ENCODE data around the gene UBASH3A. TPM values are rescaled to one million over a fixed set of nuclear protein-coding genes. Genes with fewer than 3 reads are reported as not detected.

Gene UBASH3A
- total and polyA plus RNA-seq, 5 donors, result 0.07 to 0.29 (median 0.23) TPM

DNA sequence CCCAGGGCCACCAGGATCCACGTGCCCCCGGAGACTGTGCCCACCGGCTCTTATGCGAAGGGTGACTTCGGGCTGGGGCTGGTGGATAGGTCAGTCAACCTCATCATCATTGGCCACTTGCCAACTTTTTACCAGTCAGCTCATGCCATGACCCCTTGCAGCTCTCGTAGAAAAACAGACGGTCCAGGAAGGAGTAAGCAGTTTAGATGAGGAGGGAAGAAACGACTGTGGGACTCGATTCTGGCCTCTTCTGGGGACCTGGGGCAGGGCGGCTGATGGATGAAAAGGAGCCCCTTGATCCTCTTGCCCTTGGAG lies 41.0 kb downstream of the UBASH3A start:
- 80% methylated on average over 10 of the region's 10 CpGs for WGBS
- no peak overlapping the region for H3K27ac ChIP-seq (ENCODE audit: low read length)
- intact Hi-C loops (cut with DNase I), result loop anchor here in 3 of 4 donors (5.0 to 10.0 kb wide), 2 partner anchors 297 to 300 kb away; no protein-coding TSS in a partner anchor
- H3K27me3 ChIP-seq (ENCODE audit: control insufficient read depth, insufficient read depth), result no peaks in the 10 kb centered on the region
- no peak for ATAC-seq
- no peaks in the 10 kb centered on the region for H3K9me3 ChIP-seq (ENCODE audit: control insufficient read depth, low read length)
- no peak overlapping the region for H3K4me3 ChIP-seq (ENCODE audit: low read length)
- no peak for DNase-seq
- H3K4me1 ChIP-seq (ENCODE audit: control insufficient read depth, insufficient read depth, low read length), result no peaks in the 10 kb centered on the region

- H3K4me3 ChIP-seq (ENCODE audit: low read length), result no peak overlapping the region
- H3K27me3 ChIP-seq (ENCODE audit: control insufficient read depth, insufficient read depth), result no peaks in the 10 kb centered on the region
- ATAC-seq (no peak), DNase-seq (no peak)
- H3K9me3 ChIP-seq (ENCODE audit: control insufficient read depth, low read length), result no peaks in the 10 kb centered on the region
- no peaks in the 10 kb centered on the region for H3K4me1 ChIP-seq (ENCODE audit: control insufficient read depth, insufficient read depth, low read length)
- H3K27ac ChIP-seq (ENCODE audit: low read length), result no peak overlapping the region
- intact Hi-C loops (cut with DNase I), result loop anchor here in 3 of 4 donors (5.0 to 10.0 kb wide), 2 partner anchors 298 to 301 kb away; no protein-coding TSS in a partner anchor
- WGBS, result 85% methylated on average over 7 of the region's 7 CpGs
Measured at GRCh38 chr21:42445311-42445710, 41.6 kb downstream of the UBASH3A start.

- WGBS, result 93% methylated on average over 4 of the region's 4 CpGs
- Histone ChIP-seq H3K4me3 (ENCODE audit: low read length) (no peak overlapping the region), H3K4me1 (ENCODE audit: control insufficient read depth, insufficient read depth, low read length) (no peaks in the 10 kb centered on the region), H3K27me3 (ENCODE audit: control insufficient read depth, insufficient read depth) (no peaks in the 10 kb centered on the region), H3K27ac (ENCODE audit: low read length) (no peak overlapping the region), H3K9me3 (ENCODE audit: control insufficient read depth, low read length) (no peaks in the 10 kb centered on the region)
- intact Hi-C loops (cut with DNase I), result loop anchor here in 3 of 4 donors (5.0 to 10.0 kb wide), 2 partner anchors 299 to 302 kb away; no protein-coding TSS in a partner anchor
- ATAC-seq (no peak), DNase-seq (no peak)
Measured at GRCh38 chr21:42446531-42446930, 42.8 kb downstream of the UBASH3A start.

DNA sequence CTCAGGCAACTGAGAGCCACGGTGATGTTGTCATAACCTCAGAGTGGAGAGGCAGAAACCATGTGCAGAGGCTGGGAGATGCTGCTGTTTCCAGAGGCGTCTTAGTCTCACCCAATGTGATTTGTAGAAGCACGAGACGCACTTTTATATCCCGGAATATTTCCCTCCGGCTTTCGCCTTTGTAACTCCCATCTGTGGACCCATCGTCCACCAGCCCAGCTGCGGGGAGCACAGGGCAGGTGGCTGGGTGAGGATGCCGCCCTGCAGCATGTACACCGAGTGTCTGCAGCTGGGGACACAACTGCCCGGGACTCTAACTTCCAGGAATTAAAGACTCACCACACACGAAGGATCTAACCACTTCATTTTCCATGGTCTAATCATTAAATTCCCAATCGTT lies 43.5 kb downstream of the UBASH3A start:
- Histone ChIP-seq H3K4me1 (ENCODE audit: control insufficient read depth, insufficient read depth, low read length) (no peaks in the 10 kb centered on the region), H3K4me3 (ENCODE audit: low read length) (no peak overlapping the region), H3K27me3 (ENCODE audit: control insufficient read depth, insufficient read depth) (no peaks in the 10 kb centered on the region), H3K27ac (ENCODE audit: low read length) (no peak overlapping the region), H3K9me3 (ENCODE audit: control insufficient read depth, low read length) (no peaks in the 10 kb centered on the region)
- no peak for DNase-seq
- WGBS, result 80% methylated on average over 14 of the region's 14 CpGs
- no peak for ATAC-seq
- intact Hi-C loops (cut with DNase I), result loop anchor here in 3 of 4 donors (5.0 to 10.0 kb wide), 2 partner anchors 300 to 302 kb away; no protein-coding TSS in a partner anchor

DNA sequence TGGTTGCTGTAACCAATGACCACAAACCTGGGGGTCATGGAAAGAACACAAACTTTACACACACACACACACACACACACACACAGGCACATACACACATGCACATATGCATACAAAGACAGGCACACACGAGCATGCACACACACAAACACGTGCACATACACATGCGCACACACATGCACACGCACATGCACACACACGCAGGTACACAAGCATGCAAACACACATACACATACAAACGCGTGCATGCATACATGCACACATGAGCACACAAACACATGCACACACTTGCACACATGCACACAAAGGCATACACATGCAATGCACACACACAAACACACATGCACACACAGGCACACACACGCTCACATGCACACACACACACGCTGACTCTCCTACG lies 44.0 kb downstream of the UBASH3A start:
- no peaks in the 10 kb centered on the region for H3K27me3 ChIP-seq (ENCODE audit: control insufficient read depth, insufficient read depth)
- H3K9me3 ChIP-seq (ENCODE audit: control insufficient read depth, low read length), result no peaks in the 10 kb centered on the region
- H3K27ac ChIP-seq (ENCODE audit: low read length), result no peak overlapping the region
- intact Hi-C loops (cut with DNase I), result loop anchor here in 3 of 4 donors (5.0 to 10.0 kb wide), 2 partner anchors 300 to 303 kb away; no protein-coding TSS in a partner anchor
- ATAC-seq, result no peak
- H3K4me1 ChIP-seq (ENCODE audit: control insufficient read depth, insufficient read depth, low read length), result no peaks in the 10 kb centered on the region
- no peak for DNase-seq
- no peak overlapping the region for H3K4me3 ChIP-seq (ENCODE audit: low read length)
- 91% methylated on average over 10 of the region's 10 CpGs for WGBS

- Histone ChIP-seq H3K27me3 (ENCODE audit: control insufficient read depth, insufficient read depth) (no peaks in the 10 kb centered on the region), H3K27ac (ENCODE audit: low read length) (no peak overlapping the region), H3K4me3 (ENCODE audit: low read length) (no peak overlapping the region), H3K4me1 (ENCODE audit: control insufficient read depth, insufficient read depth, low read length) (no peaks in the 10 kb centered on the region), H3K9me3 (ENCODE audit: control insufficient read depth, low read length) (no peaks in the 10 kb centered on the region)
- WGBS, result 81% methylated on average over 3 of the region's 3 CpGs
- intact Hi-C loops (cut with DNase I), result loop anchor here in 3 of 4 donors (5.0 to 10.0 kb wide), 2 partner anchors 301 to 304 kb away; no protein-coding TSS in a partner anchor
- no peak for DNase-seq
- ATAC-seq, result no peak
Measured at GRCh38 chr21:42448686-42449085, 45.0 kb downstream of the UBASH3A start.

DNA sequence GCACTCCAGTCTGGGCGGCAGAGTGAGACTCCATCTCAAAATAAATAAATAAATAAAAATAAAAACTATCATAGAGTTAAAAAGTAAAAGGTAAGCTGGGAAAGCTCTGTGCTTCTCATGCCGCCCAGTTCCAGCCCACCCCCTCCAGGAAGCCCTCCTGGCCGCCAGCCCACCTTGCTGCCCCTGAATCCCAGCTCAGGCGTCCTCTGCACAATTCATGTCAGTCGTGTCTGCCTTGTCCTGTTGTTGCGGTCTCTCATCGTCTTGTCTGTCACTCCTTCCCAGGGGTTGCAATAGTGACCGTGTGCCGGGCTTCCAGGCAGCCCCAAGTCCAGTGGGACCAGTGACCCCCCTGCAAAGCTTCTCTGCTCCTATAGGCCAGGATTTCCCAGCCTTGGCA lies 48.2 kb downstream of the UBASH3A start:
- Histone ChIP-seq H3K9me3 (ENCODE audit: control insufficient read depth, low read length) (no peaks in the 10 kb centered on the region), H3K4me1 (ENCODE audit: control insufficient read depth, insufficient read depth, low read length) (no peaks in the 10 kb centered on the region), H3K27ac (ENCODE audit: low read length) (no peak overlapping the region), H3K4me3 (ENCODE audit: low read length) (no peak overlapping the region), H3K27me3 (ENCODE audit: control insufficient read depth, insufficient read depth) (no peaks in the 10 kb centered on the region)
- DNase-seq (no peak), ATAC-seq (no peak)
- 92% methylated on average over 9 of the region's 9 CpGs for WGBS
- intact Hi-C loops (cut with DNase I), result loop anchor here in 1 of 4 donors (5.0 kb wide), 1 partner anchor 305 kb away; no protein-coding TSS in a partner anchor

- WGBS, result 82% methylated on average over 22 of the region's 22 CpGs
- intact Hi-C loops (cut with DNase I), result loop anchor here in 1 of 4 donors (5.0 kb wide), 1 partner anchor 305 kb away; no protein-coding TSS in a partner anchor
- no peak for DNase-seq
- H3K4me3 ChIP-seq (ENCODE audit: low read length), result no peak overlapping the region
- no peaks in the 10 kb centered on the region for H3K9me3 ChIP-seq (ENCODE audit: control insufficient read depth, low read length)
- H3K27me3 ChIP-seq (ENCODE audit: control insufficient read depth, insufficient read depth), result no peaks in the 10 kb centered on the region
- H3K27ac ChIP-seq (ENCODE audit: low read length), result no peak overlapping the region
- no peaks in the 10 kb centered on the region for H3K4me1 ChIP-seq (ENCODE audit: control insufficient read depth, insufficient read depth, low read length)
- ATAC-seq, result no peak
Measured at GRCh38 chr21:42452401-42453223, 48.9 kb downstream of the UBASH3A start.

DNA sequence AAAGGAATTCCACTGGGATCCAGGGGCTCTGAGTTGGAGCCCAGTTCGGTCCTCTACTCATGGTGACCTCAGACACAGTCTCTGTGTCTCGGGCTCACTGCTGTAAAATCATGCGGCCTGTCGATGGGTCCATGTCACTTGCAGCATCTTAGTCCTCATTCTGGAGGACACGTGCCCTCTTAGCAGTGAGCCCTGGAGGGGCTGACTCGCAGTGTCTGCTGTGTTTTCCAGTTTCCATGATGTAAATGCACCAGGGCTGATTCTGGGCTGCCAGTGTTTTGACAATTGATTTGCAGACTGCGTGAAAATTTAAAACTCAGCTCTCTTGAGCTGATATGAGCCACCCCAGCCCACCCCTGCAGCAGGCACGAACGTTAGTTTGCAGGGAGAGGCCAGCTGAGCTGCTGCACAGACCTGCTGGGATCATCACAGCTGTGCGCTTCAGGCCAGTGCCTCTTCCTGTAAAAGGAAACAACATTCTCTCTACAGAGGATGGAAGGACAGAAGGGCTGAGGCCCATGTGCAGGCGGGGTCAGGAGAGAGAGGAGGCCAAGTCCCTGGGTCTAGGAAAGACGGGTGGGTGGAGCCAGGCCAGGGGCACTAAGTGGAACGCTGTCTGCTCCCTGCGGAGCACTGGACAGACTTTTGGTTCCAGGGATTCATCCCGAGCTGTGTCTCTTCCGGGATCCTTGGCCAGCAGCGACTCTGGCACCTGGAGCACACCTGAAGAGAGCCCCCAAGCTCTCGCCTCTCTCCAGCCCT lies 49.7 kb downstream of the UBASH3A start:
- 58% methylated on average over 18 of the region's 18 CpGs for WGBS
- no peak for DNase-seq

GRCh38 chr21:42453986-42454570 lies 50.4 kb downstream of the UBASH3A start:
- Histone ChIP-seq H3K27me3 (ENCODE audit: control insufficient read depth, insufficient read depth) (no peaks in the 10 kb centered on the region), H3K9me3 (ENCODE audit: control insufficient read depth, low read length) (no peaks in the 10 kb centered on the region), H3K4me1 (ENCODE audit: control insufficient read depth, insufficient read depth, low read length) (no peaks in the 10 kb centered on the region), H3K4me3 (ENCODE audit: low read length) (no peak overlapping the region), H3K27ac (ENCODE audit: low read length) (no peak overlapping the region)
- DNase-seq (no peak), ATAC-seq (no peak)
- intact Hi-C loops (cut with DNase I), result loop anchor here in 1 of 4 donors (5.0 kb wide), 1 partner anchor 307 kb away; no protein-coding TSS in a partner anchor
- 60% methylated on average over 19 of the region's 19 CpGs for WGBS

More for the DNA sequence above, 49.7 kb downstream of the UBASH3A start:
- Histone ChIP-seq H3K9me3 (ENCODE audit: control insufficient read depth, low read length) (no peaks in the 10 kb centered on the region), H3K4me1 (ENCODE audit: control insufficient read depth, insufficient read depth, low read length) (no peaks in the 10 kb centered on the region), H3K27ac (ENCODE audit: low read length) (no peak overlapping the region), H3K27me3 (ENCODE audit: control insufficient read depth, insufficient read depth) (no peaks in the 10 kb centered on the region), H3K4me3 (ENCODE audit: low read length) (no peak overlapping the region)
- no peak for ATAC-seq
- intact Hi-C loops (cut with DNase I), result loop anchor here in 1 of 4 donors (5.0 kb wide), 1 partner anchor 306 kb away; no protein-coding TSS in a partner anchor

All from right cardiac atrium (tissue), 5 donors.